Measurements from ENCODE around the gene RNF150.

DNA sequence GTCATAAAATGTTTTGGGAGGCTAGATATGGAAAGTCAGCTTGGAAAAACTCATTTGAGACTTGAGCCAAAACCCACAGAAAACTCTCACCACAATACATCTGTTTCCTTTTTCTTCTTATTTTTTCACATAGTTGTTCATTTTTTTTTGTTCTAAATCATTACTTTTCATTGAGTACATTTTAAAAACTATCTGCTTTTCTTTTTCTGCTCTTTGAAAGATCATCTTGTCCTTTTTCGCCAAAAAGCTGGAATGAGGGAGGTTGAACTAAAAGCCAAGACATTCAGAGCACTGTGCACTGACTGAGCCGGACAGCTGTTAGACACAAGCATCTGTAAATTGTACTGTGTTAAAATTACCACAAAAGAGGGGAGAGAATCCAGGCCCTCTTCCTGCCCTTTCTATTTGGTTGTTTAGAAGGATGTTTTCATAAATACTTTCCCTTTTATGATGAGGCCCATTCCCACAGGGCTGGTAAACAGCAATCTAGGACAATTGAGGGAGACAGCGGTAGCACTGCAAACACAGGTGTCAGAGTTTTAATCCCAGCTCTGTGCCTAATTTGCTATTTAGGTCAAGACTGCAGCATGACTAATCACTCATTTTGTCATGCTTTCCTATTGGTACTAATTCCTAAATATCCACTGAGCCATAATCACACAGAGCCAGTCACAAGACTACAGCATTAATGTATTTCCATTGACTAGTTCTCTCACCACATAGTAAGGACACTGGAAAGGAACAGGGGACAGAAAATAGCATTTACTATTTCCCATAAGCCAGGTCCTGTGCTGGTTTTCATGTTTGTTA, 7.3 kb upstream of the RNF150 start:
- TF ChIP-seq, protein P1, sequence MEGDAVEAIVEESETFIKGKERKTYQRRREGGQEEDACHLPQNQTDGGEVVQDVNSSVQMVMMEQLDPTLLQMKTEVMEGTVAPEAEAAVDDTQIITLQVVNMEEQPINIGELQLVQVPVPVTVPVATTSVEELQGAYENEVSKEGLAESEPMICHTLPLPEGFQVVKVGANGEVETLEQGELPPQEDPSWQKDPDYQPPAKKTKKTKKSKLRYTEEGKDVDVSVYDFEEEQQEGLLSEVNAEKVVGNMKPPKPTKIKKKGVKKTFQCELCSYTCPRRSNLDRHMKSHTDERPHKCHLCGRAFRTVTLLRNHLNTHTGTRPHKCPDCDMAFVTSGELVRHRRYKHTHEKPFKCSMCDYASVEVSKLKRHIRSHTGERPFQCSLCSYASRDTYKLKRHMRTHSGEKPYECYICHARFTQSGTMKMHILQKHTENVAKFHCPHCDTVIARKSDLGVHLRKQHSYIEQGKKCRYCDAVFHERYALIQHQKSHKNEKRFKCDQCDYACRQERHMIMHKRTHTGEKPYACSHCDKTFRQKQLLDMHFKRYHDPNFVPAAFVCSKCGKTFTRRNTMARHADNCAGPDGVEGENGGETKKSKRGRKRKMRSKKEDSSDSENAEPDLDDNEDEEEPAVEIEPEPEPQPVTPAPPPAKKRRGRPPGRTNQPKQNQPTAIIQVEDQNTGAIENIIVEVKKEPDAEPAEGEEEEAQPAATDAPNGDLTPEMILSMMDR (IDR thresholded peaks at IDR 0.05 in 4 of 5, conservative IDR thresholded peaks at IDR 0.05 in 1 of 5), result no peak
- TF ChIP-seq POLR2A (IDR thresholded peaks at IDR 0.05), result no peak
